Measurements from ENCODE around the gene KRTAP5-2. TPM values are rescaled to one million over a fixed set of nuclear protein-coding genes. Genes with fewer than 3 reads are reported as not detected.

The KRTAP5-2 gene
- total RNA-seq, 5 donors from 2014 or later (not counting 1 experiment from before 2014, with no cell fraction given), result not detected

- H3K4me1 ChIP-seq (ENCODE audit: control insufficient read depth in 1 of 2, extremely low read depth in 1 of 2, insufficient read depth in 2 of 2, low read length in 2 of 2), result no peaks in the 10 kb centered on the region
- no peak overlapping the region for H3K27ac ChIP-seq (ENCODE audit: low read length)
- ChIA-PET CTCF (interaction anchor here in 1 of 2 donors (1.0 kb wide), 1 partner anchor 9 kb away, joined by 3 read pairs; no protein-coding TSS in a partner anchor), POLR2A (interaction anchor here in 1 of 2 donors (0.6 to 1.2 kb wide), 3 partner anchors 10 to 16 kb away, joined by 4 to 10 read pairs (median 5); no protein-coding TSS in a partner anchor)
- Mint-ChIP-seq H3K27me3 (peaks cover 4% of the 10 kb centered on the region in 2 donors), H3K9me3 (no peaks in the 10 kb centered on the region), H3K4me3 (no peak overlapping the region), H3K27ac (no peak overlapping the region), H3K36me3 (peaks cover 7% of the 10 kb centered on the region), H3K4me1 (peaks cover 0 to 9% (median 0%) of the 10 kb centered on the region in 3 donors)
- H3K9me3 ChIP-seq, result no peaks in the 10 kb centered on the region
- H3K36me3 ChIP-seq (ENCODE audit: control insufficient read depth in 2 of 2, extremely low read depth in 1 of 2, insufficient read depth in 1 of 2, low read length in 1 of 2), result peaks cover 0 to 4% of the 10 kb centered on the region in 2 donors
- DNase-seq (peak in 1 of 35 experiments; percentile 16), ATAC-seq (replicated peaks in 1 of 4) (no peak)
- no peak overlapping the region for H3K4me3 ChIP-seq (ENCODE audit: control insufficient read depth in 1 of 2, extremely low read depth in 1 of 2, low read length in 1 of 2)
- H3K27me3 ChIP-seq (replicated peaks in 1 of 2; ENCODE audit: control insufficient read depth in 2 of 2, extremely low read depth in 1 of 2, insufficient read depth in 2 of 2, low read length in 1 of 2), result peaks cover 2 to 24% of the 10 kb centered on the region in 2 experiments
- WGBS (ENCODE audit: insufficient coverage), result 62% methylated on average over 5 of the region's 9 CpGs
These were observed 42.4 kb downstream of the KRTAP5-2 start for GRCh38 chr11:1555713-1556153.

DNA sequence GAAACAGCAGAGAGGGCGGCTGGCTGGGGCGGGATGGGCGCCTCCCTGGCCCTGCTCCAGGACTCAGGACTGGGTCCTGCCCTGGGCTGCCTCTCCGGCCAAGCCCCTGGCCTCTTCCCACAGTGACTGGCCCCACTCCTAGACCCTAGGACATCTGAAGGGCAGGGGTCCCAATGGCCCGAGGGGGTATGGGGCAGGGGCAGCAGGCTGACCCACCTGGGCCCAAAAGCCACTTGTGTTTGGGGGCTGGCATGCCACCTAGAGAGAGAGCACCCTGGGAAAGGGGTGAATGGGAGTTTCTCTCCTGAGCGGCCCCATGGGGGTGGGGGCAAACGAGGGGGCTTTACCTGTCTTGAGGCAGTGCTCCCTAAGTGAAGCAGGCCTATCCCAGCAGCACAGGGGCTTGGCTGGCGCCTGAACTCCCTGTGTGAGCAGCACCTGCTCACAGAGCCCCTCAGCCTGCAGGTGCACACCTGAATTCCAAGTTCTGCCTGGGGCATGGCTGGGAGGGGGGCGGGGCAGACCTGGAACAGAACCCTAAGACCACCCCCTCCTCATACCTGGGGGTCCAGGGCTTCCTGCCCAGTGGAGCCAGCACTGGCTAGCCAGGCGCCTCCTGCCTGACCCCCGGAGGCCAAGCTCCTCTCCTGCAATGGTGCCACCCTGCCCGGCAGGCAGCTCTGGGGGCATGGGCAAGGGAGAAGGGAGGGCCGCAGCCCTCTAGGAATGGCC lies 42.9 kb downstream of the KRTAP5-2 start:
- Mint-ChIP-seq H3K4me1 (peaks cover 0 to 9% (median 0%) of the 10 kb centered on the region in 3 donors), H3K36me3 (peaks cover 7% of the 10 kb centered on the region), H3K4me3 (no peak overlapping the region), H3K27me3 (peaks cover 4% of the 10 kb centered on the region in 2 donors), H3K27ac (no peak overlapping the region), H3K9me3 (no peaks in the 10 kb centered on the region)
- WGBS (ENCODE audit: insufficient coverage), result 85% methylated on average over 6 of the region's 13 CpGs
- ChIA-PET CTCF (interaction anchor here in 1 of 2 donors (1.0 kb wide), 1 partner anchor 8 kb away, joined by 3 read pairs; no protein-coding TSS in a partner anchor), POLR2A (interaction anchor here in 1 of 2 donors (0.6 to 1.2 kb wide), 2 partner anchors 11 to 15 kb away, joined by 4 to 10 read pairs; no protein-coding TSS in a partner anchor)
- no peaks in the 10 kb centered on the region for H3K9me3 ChIP-seq
- H3K36me3 ChIP-seq (ENCODE audit: control insufficient read depth in 2 of 2, extremely low read depth in 1 of 2, insufficient read depth in 1 of 2, low read length in 1 of 2), result peaks cover 0 to 4% of the 10 kb centered on the region in 2 donors
- ATAC-seq (replicated peaks in 1 of 4), result no peak
- H3K4me3 ChIP-seq (ENCODE audit: control insufficient read depth in 1 of 2, extremely low read depth in 1 of 2, low read length in 1 of 2), result no peak overlapping the region
- no peaks in the 10 kb centered on the region for H3K4me1 ChIP-seq (ENCODE audit: control insufficient read depth in 1 of 2, extremely low read depth in 1 of 2, insufficient read depth in 2 of 2, low read length in 2 of 2)
- no peak overlapping the region for H3K27ac ChIP-seq (ENCODE audit: low read length)
- peak in 1 of 35 experiments; percentile 29 for DNase-seq
- peaks cover 2 to 22% of the 10 kb centered on the region in 2 experiments for H3K27me3 ChIP-seq (replicated peaks in 1 of 2; ENCODE audit: control insufficient read depth in 2 of 2, extremely low read depth in 1 of 2, insufficient read depth in 2 of 2, low read length in 1 of 2)

DNA sequence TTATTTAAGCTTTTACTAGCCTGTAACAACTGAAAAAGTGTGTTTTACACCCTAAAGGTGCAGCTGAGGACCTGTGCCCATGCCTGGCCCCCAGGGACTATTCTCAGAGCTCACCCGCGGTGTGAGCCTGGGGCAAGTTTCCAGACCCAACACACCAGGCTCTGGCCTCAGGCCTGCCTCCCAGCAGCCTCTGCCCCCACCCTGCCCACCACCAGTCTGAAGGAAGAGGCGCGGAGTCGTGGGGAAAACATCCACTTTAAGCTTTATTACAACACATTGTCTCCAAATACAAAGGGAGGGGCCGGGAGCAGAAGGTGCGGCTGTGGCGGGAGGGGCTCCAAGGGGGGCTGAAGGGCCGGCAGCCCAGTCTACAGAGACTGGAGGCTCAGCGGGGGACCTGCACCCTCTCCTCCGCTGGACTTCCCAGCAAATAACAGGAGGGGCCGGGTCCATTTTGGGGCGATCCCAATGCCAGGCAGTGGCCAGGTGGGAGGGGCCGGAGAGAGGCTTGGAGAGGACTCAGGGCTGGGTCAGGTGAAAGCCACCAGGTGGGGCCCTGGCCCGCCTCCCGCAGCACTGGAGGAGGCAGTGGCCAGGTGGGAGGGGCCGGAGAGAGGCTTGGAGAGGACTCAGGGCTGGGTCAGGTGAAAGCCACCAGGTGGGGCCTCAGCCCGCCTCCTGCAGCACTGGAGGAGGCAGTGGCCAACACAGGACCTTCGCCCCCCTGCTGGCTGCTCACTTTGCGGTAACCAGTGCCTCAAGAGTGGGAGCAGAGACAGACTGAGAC lies 44.1 kb downstream of the KRTAP5-2 start:
- ATAC-seq (replicated peaks in 1 of 4) (peak in 1 of 4 experiments; percentile 1), DNase-seq (no peak)
- POLR2A ChIA-PET, result interaction anchor here in 1 of 2 donors (1.6 kb wide), 1 partner anchor 14 kb away, joined by 4 read pairs; no protein-coding TSS in a partner anchor
- Histone ChIP-seq H3K9me3 (no peaks in the 10 kb centered on the region), H3K27me3 (replicated peaks in 1 of 2; ENCODE audit: control insufficient read depth in 2 of 2, extremely low read depth in 1 of 2, insufficient read depth in 2 of 2, low read length in 1 of 2) (peaks cover 2 to 31% of the 10 kb centered on the region in 2 experiments), H3K4me3 (ENCODE audit: control insufficient read depth in 1 of 2, extremely low read depth in 1 of 2, low read length in 1 of 2) (no peak overlapping the region), H3K27ac (ENCODE audit: low read length) (no peak overlapping the region), H3K36me3 (ENCODE audit: control insufficient read depth in 2 of 2, extremely low read depth in 1 of 2, insufficient read depth in 1 of 2, low read length in 1 of 2) (peaks cover 0 to 4% of the 10 kb centered on the region in 2 donors), H3K4me1 (ENCODE audit: control insufficient read depth in 1 of 2, extremely low read depth in 1 of 2, insufficient read depth in 2 of 2, low read length in 2 of 2) (no peaks in the 10 kb centered on the region)
- H3K27me3 Mint-ChIP-seq, result peaks cover 6 to 12% of the 10 kb centered on the region in 2 donors
- CTCF ChIA-PET, result interaction anchor here in 1 of 2 donors (0.7 kb wide), 1 partner anchor 19 kb away, joined by 3 read pairs; no protein-coding TSS in a partner anchor
- no peak overlapping the region for H3K4me3 Mint-ChIP-seq
- WGBS (ENCODE audit: insufficient coverage), result 71% methylated on average over 10 of the region's 20 CpGs
- no peaks in the 10 kb centered on the region for H3K9me3 Mint-ChIP-seq
- no peak overlapping the region for H3K27ac Mint-ChIP-seq
- H3K36me3 Mint-ChIP-seq, result peaks cover 7% of the 10 kb centered on the region
- H3K4me1 Mint-ChIP-seq, result peaks cover 0 to 9% (median 1%) of the 10 kb centered on the region in 3 donors

GRCh38 chr11:1549338-1550330 lies 48.5 kb downstream of the KRTAP5-2 start:
- Mint-ChIP-seq H3K27me3 (peaks cover 15 to 40% of the 10 kb centered on the region in 2 donors), H3K9me3 (no peaks in the 10 kb centered on the region), H3K36me3 (no peaks in the 10 kb centered on the region), H3K4me1 (peaks cover 4 to 13% (median 4%) of the 10 kb centered on the region in 3 donors), H3K27ac (no peak overlapping the region), H3K4me3 (peak overlapping the region in 1 of 3 donors; percentile 54)
- peak overlapping the region in 1 of 2 donors; percentile 6 for H3K4me3 ChIP-seq (ENCODE audit: control insufficient read depth in 1 of 2, extremely low read depth in 1 of 2, low read length in 1 of 2)
- CTCF ChIA-PET, result interaction anchor here in 1 of 2 donors (0.6 kb wide), 1 partner anchor 70 kb away, joined by 3 read pairs; no protein-coding TSS in a partner anchor
- H3K4me1 ChIP-seq (ENCODE audit: control insufficient read depth in 1 of 2, extremely low read depth in 1 of 2, insufficient read depth in 2 of 2, low read length in 2 of 2), result peaks cover 2 to 24% of the 10 kb centered on the region in 2 experiments
- POLR2A ChIA-PET, result no interaction called here
- H3K27ac ChIP-seq (ENCODE audit: low read length), result no peak overlapping the region
- H3K36me3 ChIP-seq (ENCODE audit: control insufficient read depth in 2 of 2, extremely low read depth in 1 of 2, insufficient read depth in 1 of 2, low read length in 1 of 2), result no peaks in the 10 kb centered on the region
- peak in 1 of 4 experiments; percentile 8 for ATAC-seq (replicated peaks in 1 of 4)
- peaks cover 2 to 64% of the 10 kb centered on the region in 2 experiments for H3K27me3 ChIP-seq (replicated peaks in 1 of 2; ENCODE audit: control insufficient read depth in 2 of 2, extremely low read depth in 1 of 2, insufficient read depth in 2 of 2, low read length in 1 of 2)
- 78% methylated on average over 13 of the region's 13 CpGs for WGBS (ENCODE audit: insufficient coverage)
- DNase-seq, result no peak
- no peaks in the 10 kb centered on the region for H3K9me3 ChIP-seq

GRCh38 chr11:1548221-1549070 lies 49.6 kb downstream of the KRTAP5-2 start:
- ChIA-PET CTCF (interaction anchor here in 1 of 2 donors (0.5 to 1.1 kb wide), 2 partner anchors 27 to 30 kb away, joined by 4 to 6 read pairs; no protein-coding TSS in a partner anchor), POLR2A (no interaction called here)
- no peak overlapping the region for H3K27ac ChIP-seq (ENCODE audit: low read length)
- DNase-seq, result no peak
- no peak for ATAC-seq (replicated peaks in 1 of 4)
- no peaks in the 10 kb centered on the region for H3K9me3 Mint-ChIP-seq
- no peak overlapping the region for H3K27ac Mint-ChIP-seq
- H3K4me3 ChIP-seq (ENCODE audit: control insufficient read depth in 1 of 2, extremely low read depth in 1 of 2, low read length in 1 of 2), result no peak overlapping the region
- no peaks in the 10 kb centered on the region for H3K9me3 ChIP-seq
- peaks cover 0 to 13% (median 4%) of the 10 kb centered on the region in 3 donors for H3K4me1 Mint-ChIP-seq
- peak overlapping the region in 2 of 3 donors; percentile 13 to 54 for H3K4me3 Mint-ChIP-seq
- H3K27me3 Mint-ChIP-seq, result peaks cover 15 to 40% of the 10 kb centered on the region in 2 donors
- WGBS (ENCODE audit: insufficient coverage), result 1% methylated on average over 16 of the region's 34 CpGs
- H3K36me3 Mint-ChIP-seq, result no peaks in the 10 kb centered on the region
- H3K4me1 ChIP-seq (ENCODE audit: control insufficient read depth in 1 of 2, extremely low read depth in 1 of 2, insufficient read depth in 2 of 2, low read length in 2 of 2), result peaks cover 2 to 24% of the 10 kb centered on the region in 2 experiments
- no peaks in the 10 kb centered on the region for H3K36me3 ChIP-seq (ENCODE audit: control insufficient read depth in 2 of 2, extremely low read depth in 1 of 2, insufficient read depth in 1 of 2, low read length in 1 of 2)
- peaks cover 2 to 74% of the 10 kb centered on the region in 2 experiments for H3K27me3 ChIP-seq (replicated peaks in 1 of 2; ENCODE audit: control insufficient read depth in 2 of 2, extremely low read depth in 1 of 2, insufficient read depth in 2 of 2, low read length in 1 of 2)
